Measurements from ENCODE around the gene ATR. TPM values are rescaled to one million over a fixed set of nuclear protein-coding genes. Genes with fewer than 3 reads are reported as not detected.

ATR gene
- polyA plus RNA-seq, 1 experiment: 6.0 TPM

GRCh38 chr3:142623194-142623593, 44.7 kb upstream of the ATR start:
- no peak for TF ChIP-seq CTCF (IDR thresholded peaks at IDR 0.05; ENCODE audit: insufficient read depth, low read depth, low read length)
- ChIA-PET CTCF (interaction anchor here (1.1 kb wide), 1 partner anchor 13 kb away, joined by 5 read pairs; no protein-coding TSS in a partner anchor), POLR2A (no interaction called here)
- Histone ChIP-seq H3K36me3 (ENCODE audit: control insufficient read depth, insufficient read depth, low read length) (no peaks in the 10 kb centered on the region), H3K27me3 (ENCODE audit: control insufficient read depth, insufficient read depth, low read length) (peaks cover 6% of the 10 kb centered on the region; the same call in 1 of the 2 replicates), H3K4me3 (ENCODE audit: low read depth, low read length) (no peak overlapping the region)
- no peak for DNase-seq (ENCODE audit: low read depth)

GRCh38 chr3:142622405-142622804, 43.9 kb upstream of the ATR start:
- Histone ChIP-seq H3K36me3 (ENCODE audit: control insufficient read depth, insufficient read depth, low read length) (no peaks in the 10 kb centered on the region), H3K4me3 (ENCODE audit: low read depth, low read length) (no peak overlapping the region), H3K27me3 (ENCODE audit: control insufficient read depth, insufficient read depth, low read length) (peaks cover 6% of the 10 kb centered on the region; the same call in 1 of the 2 replicates)
- POLR2A ChIA-PET: no interaction called here
- no peak for DNase-seq (ENCODE audit: low read depth)
- no peak for TF ChIP-seq CTCF (IDR thresholded peaks at IDR 0.05; ENCODE audit: insufficient read depth, low read depth, low read length)
- CTCF ChIA-PET: no interaction called here

DNA sequence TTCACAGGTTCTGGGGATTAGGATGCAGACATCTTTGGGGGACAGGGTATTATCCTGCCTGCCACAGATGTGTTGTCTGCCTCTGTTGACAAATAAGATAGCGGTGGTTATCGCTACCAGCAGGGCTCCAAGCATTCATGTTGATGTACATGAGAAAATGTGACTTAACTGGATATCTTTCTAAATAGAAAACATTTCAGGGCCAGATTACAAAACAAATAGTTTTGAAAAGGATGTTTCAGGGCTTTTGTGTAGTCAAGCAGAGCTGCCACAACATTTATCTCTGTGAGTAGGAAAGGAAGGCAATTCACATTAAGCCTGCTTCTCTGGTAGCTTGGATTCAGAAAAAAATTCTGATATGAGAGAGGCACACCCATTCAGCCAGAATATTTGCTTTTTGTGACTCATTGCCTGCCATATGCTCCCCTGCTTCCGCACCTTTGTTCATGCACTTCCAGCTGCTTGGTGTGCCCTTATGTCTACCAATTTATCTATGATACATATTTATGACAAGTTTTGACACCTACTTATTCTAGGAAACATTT, 40.5 kb upstream of the ATR start:
- peaks cover 1% of the 10 kb centered on the region; the same call in 1 of the 2 replicates for H3K27me3 ChIP-seq (ENCODE audit: control insufficient read depth, insufficient read depth, low read length)
- no peak for TF ChIP-seq CTCF (IDR thresholded peaks at IDR 0.05; ENCODE audit: insufficient read depth, low read depth, low read length)
- ChIA-PET CTCF (interaction anchor here (1.4 to 2.1 kb wide), 2 partner anchors 10 to 16 kb away, joined by 3 to 6 read pairs; no protein-coding TSS in a partner anchor), POLR2A (no interaction called here)
- no peaks in the 10 kb centered on the region for H3K36me3 ChIP-seq (ENCODE audit: control insufficient read depth, insufficient read depth, low read length)
- no peak overlapping the region for H3K4me3 ChIP-seq (ENCODE audit: low read depth, low read length)
- no peak for DNase-seq (ENCODE audit: low read depth)

GRCh38 chr3:142615171-142615570, 36.6 kb upstream of the ATR start:
- no peak overlapping the region for H3K4me3 ChIP-seq (ENCODE audit: low read depth, low read length)
- no peak for DNase-seq (ENCODE audit: low read depth)
- POLR2A ChIA-PET: no interaction called here
- no peaks in the 10 kb centered on the region for H3K36me3 ChIP-seq (ENCODE audit: control insufficient read depth, insufficient read depth, low read length)
- CTCF ChIA-PET: interaction anchor here (0.6 to 2.3 kb wide), 2 partner anchors 10 to 336 kb away, joined by 3 to 8 read pairs; no protein-coding TSS in a partner anchor
- no peak for TF ChIP-seq CTCF (IDR thresholded peaks at IDR 0.05; ENCODE audit: insufficient read depth, low read depth, low read length)
- H3K27me3 ChIP-seq (ENCODE audit: control insufficient read depth, insufficient read depth, low read length): no peaks in the 10 kb centered on the region; the same call in 1 of the 2 replicates

GRCh38 chr3:142614059-142614626, 35.6 kb upstream of the ATR start:
- H3K4me3 ChIP-seq (ENCODE audit: low read depth, low read length): no peak overlapping the region
- DNase-seq (ENCODE audit: low read depth): no peak
- H3K27me3 ChIP-seq (ENCODE audit: control insufficient read depth, insufficient read depth, low read length): no peaks in the 10 kb centered on the region; the same call in 1 of the 2 replicates
- no peak for TF ChIP-seq CTCF (IDR thresholded peaks at IDR 0.05; ENCODE audit: insufficient read depth, low read depth, low read length)
- H3K36me3 ChIP-seq (ENCODE audit: control insufficient read depth, insufficient read depth, low read length): no peaks in the 10 kb centered on the region
- ChIA-PET CTCF (interaction anchor here (0.5 kb wide), 1 partner anchor 1172 kb away, joined by 3 read pairs; no protein-coding TSS in a partner anchor), POLR2A (no interaction called here)

Data from BJ (cell line).